A204.1 (cell line): ENCODE measurements around the gene CLDN34.

Experiments used
- FAIRE-seq: peaks from 2 replicates; lab custom pipeline; 2012; peaks lifted over from hg19 to GRCh38; lab: Jason Lieb, UNC

CLDN34 gene

GRCh38 chrX:9980927-9981326 lies 13.8 kb downstream of the CLDN34 start:
- FAIRE-seq: no peak

GRCh38 chrX:9983441-9983840 lies 16.3 kb downstream of the CLDN34 start:
- FAIRE-seq: no peak

DNA sequence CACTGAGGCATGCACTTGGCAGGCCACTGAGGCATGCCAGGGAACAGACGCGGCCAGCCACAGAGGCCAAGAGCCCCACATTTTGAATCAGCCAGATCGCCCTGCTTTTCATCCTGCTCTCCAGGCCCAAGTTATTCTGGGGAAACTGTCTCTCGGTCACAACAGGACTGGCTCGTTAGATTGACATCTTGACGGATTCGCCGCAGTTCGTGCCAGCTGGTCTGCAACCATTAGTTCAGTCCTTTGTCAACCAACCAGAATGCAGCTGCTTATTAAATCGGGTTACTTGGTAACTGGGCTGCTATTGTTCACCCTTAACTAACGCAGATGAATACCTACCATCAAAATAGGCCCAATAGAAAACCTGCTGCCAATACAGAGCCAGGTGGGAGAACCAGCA lies 16.7 kb downstream of the CLDN34 start:
- no peak for FAIRE-seq

DNA sequence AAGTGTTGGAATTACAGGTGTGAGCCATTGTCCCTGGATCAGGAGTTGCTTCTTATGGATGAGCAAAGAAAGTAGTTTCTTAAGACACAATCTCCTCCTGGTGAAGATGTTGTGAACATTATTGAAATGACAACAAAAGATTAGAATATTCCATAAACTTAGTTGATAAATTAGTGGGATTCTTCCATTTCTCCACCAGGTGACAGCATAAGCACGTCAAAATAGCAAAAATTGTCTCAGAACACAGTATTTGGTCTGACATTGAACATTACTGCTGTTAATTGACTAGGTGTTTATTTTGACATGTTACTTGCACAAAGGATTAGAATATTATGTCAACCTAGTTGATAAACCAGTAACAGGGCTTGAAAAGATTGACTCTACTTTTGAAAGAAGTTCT lies 21.6 kb downstream of the CLDN34 start:
- peak; percentile 79 for FAIRE-seq

- no peak for FAIRE-seq
Measured at GRCh38 chrX:9992061-9992460, 24.9 kb downstream of the CLDN34 start.

- no peak for FAIRE-seq
Measured at GRCh38 chrX:9992724-9993123, 25.6 kb downstream of the CLDN34 start.

DNA sequence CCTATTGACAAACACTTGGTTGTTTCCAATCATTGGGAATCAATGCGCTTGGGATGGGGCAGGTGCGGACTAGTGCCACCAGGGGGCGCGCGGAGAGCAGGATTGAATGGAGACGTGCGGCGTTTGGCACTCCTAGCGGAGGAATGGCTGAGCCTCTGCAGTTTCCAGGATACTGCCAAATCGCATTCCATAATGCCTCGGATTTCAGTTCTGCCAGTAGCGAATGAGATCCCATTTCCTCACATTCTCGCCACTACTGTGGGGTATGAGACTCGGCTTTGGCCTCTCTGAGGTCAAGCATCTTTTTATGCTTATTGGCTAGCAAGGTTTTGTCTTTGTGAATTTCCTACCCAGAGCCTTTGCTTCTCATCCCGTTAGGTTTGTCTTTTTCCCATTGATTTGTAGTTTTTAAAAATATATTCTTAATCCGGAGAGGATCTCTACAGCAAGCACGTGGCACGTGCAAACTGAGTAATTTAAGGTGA lies 28.7 kb downstream of the CLDN34 start:
- FAIRE-seq: no peak

DNA sequence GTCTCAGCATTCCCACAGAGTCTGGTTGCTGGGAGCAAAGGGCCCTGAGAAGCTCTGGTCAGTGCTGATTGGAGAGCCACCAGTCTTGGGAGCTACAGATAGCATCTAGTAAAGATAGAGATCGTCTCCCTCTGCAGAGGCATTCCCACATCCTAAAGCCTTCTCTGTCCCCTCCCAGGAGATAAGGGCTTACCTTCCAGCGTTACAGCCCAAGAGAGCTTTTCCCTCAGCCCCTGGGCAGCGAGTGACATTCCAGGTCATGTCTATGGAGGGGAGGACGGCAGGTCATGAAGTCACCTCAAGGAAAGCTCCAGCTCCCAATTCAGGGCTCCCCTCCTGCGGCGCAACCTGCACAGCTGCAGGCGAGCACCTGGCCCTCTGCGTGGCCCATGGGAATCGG lies 29.9 kb downstream of the CLDN34 start:
- FAIRE-seq: no peak

- no peak for FAIRE-seq
Measured at GRCh38 chrX:9997524-9997923, 30.4 kb downstream of the CLDN34 start.

DNA sequence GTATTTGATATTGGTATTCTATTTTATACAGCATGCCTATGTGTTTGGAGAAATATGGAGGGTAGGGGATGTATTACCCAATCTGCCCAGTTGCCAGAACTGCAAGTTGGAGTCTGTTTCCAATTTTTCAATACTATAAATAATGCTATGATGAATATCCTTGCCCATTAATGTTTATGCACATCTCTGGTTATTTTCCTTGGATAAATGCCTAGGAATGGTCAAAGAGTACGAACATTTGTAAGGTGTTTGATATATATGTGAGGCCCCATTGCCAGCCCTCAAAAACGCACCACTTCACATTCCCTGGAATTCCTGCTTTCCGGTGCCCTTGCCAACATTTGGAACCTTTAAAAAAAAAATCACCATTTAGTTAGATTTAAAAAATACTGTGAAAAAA lies 34.3 kb downstream of the CLDN34 start:
- no peak for FAIRE-seq

- no peak for FAIRE-seq
Measured at GRCh38 chrX:10004832-10005475, 37.8 kb downstream of the CLDN34 start.

DNA sequence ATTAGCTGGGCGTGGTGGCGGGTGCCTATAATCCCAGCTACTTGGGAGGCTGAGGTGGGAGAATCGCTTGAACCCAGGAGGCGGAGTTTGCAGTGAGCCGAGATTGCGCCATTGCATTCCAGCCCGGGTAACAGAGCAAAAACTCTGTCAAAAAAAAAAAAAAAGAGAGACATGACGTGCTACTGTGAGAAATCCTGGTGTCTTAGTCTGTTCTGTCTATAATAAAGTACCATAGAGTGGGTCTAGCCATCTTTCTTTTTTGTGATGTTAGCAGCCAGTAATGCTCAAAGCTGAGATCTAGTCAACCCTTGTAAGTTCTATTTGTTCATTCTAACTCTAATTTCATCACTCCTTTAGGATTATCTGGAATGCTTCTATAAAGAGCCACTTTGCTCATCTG lies 38.9 kb downstream of the CLDN34 start:
- FAIRE-seq: no peak

GRCh38 chrX:10006770-10007169 lies 39.6 kb downstream of the CLDN34 start:
- no peak for FAIRE-seq

GRCh38 chrX:10007621-10008020 lies 40.5 kb downstream of the CLDN34 start:
- no peak for FAIRE-seq

GRCh38 chrX:10008483-10009056 lies 41.4 kb downstream of the CLDN34 start:
- no peak for FAIRE-seq

DNA sequence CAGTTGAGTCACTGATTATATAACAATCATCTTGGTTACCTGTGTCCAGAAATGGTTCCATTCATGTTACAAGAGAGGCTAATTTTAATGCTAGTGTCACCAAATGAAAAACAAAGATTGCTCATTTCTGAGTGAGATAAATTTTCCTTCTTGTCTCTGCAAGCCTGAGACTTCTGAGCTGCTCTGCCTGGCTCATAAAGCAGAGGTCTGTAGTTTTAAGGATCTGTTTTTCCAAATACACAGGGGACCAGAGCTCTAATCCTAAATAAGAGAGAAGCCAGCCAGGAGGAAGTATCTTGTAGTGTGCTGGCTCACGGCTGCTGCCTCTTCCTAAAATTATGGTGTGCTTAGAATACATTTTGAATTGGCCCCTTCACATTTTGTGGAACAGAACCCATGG lies 42.6 kb downstream of the CLDN34 start:
- FAIRE-seq: no peak

DNA sequence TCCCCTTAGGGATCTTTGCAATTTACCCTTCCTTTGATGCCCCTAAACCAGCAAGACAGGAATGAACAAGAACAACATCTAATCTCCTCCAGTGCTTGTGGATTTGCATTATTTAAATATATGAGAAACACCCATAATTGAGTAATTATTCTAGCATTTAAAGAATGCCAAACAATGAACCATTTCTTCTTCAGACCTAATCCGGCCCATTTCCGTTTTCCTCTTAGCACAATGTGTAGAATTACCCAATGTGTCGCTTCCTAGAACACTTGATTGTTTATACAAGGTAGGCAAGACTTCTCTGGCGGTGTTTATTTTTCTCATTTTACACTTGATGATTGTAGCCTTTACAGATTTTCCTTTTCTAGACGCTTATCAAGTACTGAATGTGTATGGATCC lies 43.5 kb downstream of the CLDN34 start:
- FAIRE-seq: no peak

DNA sequence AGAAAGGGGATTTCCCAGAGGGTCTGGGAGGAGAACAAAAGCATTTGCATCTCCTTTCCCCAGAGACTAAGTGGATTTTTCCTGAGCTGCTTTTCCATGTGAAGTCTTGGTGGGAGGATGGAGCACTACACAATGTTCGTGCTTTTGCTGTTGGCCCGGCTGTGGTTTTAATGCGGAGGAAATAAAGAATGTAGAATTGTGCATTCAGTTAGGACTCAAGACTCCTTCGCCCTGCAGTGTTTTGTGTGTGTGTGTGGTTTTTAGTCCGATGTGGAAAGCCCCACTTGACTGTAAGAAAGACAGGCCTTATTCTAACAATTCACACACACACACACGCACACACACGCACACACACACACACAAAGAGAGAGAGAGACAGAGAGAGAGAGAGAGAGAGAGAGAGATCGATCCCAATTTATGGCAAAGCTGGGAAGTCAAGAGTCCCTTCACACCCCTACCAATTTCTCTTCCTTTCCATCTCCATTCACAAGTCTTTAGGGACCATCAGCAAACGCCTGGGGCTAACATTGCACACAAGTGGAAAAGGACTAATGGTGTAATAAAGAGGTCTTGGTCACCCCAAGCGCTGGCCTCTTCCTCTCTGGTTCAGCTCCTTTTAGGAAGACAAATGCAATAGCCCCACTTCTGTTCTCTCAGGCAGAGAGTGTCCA lies 44.2 kb downstream of the CLDN34 start:
- no peak for FAIRE-seq

GRCh38 chrX:10011991-10012390 lies 44.8 kb downstream of the CLDN34 start:
- FAIRE-seq: no peak

DNA sequence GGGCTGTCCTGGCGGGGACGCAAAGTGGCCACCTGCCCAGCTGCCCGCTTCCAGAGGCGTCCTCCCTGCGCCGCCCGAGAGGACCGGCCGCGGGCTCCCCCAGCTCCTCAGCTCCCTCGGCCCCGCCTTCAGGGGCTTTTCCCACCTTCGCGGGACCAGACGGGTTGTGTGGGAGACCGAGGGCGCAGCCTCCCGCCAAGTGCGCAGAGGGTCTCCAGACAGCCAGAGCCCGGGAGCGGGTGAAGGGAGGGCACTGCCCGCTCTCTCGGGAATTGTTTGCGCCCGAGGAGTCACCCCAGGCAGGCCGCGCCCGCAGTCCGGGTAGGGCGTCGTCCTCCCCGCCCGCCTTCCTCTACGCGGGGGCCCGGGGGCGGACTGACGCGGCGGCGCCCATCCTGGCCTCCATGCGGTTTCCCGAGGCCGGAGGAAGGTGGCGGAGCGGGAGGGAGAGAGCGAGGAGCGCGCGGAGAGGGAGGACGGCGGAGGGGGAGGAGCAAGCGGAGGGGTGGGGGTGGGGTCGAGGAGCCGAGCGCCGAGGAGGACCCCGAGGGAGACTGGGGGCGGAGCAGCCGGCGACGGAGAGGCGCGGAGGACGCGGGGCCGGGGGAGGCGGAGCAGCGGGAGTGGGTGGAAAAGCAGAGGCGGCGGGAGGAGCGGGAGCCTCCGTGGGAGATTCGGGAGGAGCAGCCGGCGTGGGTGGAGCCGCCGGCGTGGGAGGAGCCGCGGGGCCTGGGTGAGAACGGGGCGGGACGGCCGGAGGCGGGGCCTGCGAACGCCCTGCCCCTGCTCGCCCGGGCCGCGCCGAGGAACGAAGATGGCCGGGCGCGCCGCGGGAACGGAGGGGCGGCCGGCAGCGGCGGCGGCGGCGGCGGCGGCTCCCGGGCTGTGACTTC lies 47.5 kb downstream of the CLDN34 start:
- FAIRE-seq: no peak

GRCh38 chrX:10015355-10015722 lies 48.2 kb downstream of the CLDN34 start:
- no peak for FAIRE-seq

- no peak for FAIRE-seq
Measured at GRCh38 chrX:10015723-10016518, 48.8 kb downstream of the CLDN34 start.
